SK-N-SH treated with all-trans-retinoic acid at 6 μM for 48 hours (cell line): Measurements from ENCODE around the gene TFDP3.

Experiments
- ARNTL ChIP-seq: fragments of 450-650 bp; formaldehyde crosslinking; IDR thresholded peaks from 2 replicates; pipeline ENCODE4 v1.5.0; 2020; ENCODE audit warnings: low read depth, mild to moderate bottlenecking, moderate library complexity, borderline replicate concordance
- CSDC2 ChIP-seq: fragments of 250-450 bp; sonication (Bioruptor Pico); IDR thresholded peaks from 2 replicates; pipeline ENCODE4 v1.5.0; 2020; ENCODE audit warnings: mild to moderate bottlenecking, moderate library complexity
- CSRNP3 ChIP-seq: fragments of 250-450 bp; sonication (Bioruptor Pico); IDR thresholded peaks from 2 replicates; pipeline ENCODE4 v1.5.1; 2021; ENCODE audit warnings: mild to moderate bottlenecking, moderate library complexity
- GLIS3 ChIP-seq: fragments of 250-450 bp; sonication (Bioruptor Pico); IDR thresholded peaks from 2 replicates; pipeline ENCODE4 v1.5.0; 2020; ENCODE audit warnings: mild to moderate bottlenecking, moderate library complexity
- PATZ1 ChIP-seq: fragments of 250-450 bp; sonication (Bioruptor Pico); IDR thresholded peaks from 2 replicates; pipeline ENCODE4 v1.8.0; 2020; ENCODE audit warnings: mild to moderate bottlenecking, moderate library complexity, borderline replicate concordance
- RARB ChIP-seq: fragments of 250-450 bp; sonication (Bioruptor Pico); IDR thresholded peaks from 2 replicates; pipeline ENCODE4 v1.8.0; 2021; ENCODE audit warnings: mild to moderate bottlenecking, moderate library complexity
- SNAI2 ChIP-seq: fragments of 250-450 bp; sonication (Bioruptor Pico); IDR thresholded peaks from 2 replicates; pipeline ENCODE4 v1.5.0; 2020; ENCODE audit warnings: mild to moderate bottlenecking, moderate library complexity
- TCF4 ChIP-seq: fragments of 250-450 bp; sonication (Bioruptor Pico); IDR thresholded peaks from 2 replicates; pipeline ENCODE4 v1.8.0; 2021; ENCODE audit warnings: mild to moderate bottlenecking, moderate library complexity, borderline replicate concordance
- ZFP3 ChIP-seq: fragments of 250-450 bp; sonication (Bioruptor Pico); IDR thresholded peaks from 2 replicates; pipeline ENCODE4 v1.5.0; 2020; ENCODE audit warnings: mild to moderate bottlenecking, moderate library complexity
- ZFP30 ChIP-seq: fragments of 450-650 bp; formaldehyde crosslinking; IDR thresholded peaks from 2 replicates; pipeline ENCODE4 v1.5.0; 2022; ENCODE audit warnings: mild to moderate bottlenecking, moderate library complexity
- ZNF70 ChIP-seq: fragments of 450-650 bp; formaldehyde crosslinking; IDR thresholded peaks from 2 replicates; pipeline ENCODE4 v1.5.0; 2020; ENCODE audit warnings: mild to moderate bottlenecking, moderate library complexity
- TF ChIP-seq, protein P1 (sequence below): fragments of 250-450 bp; sonication (Bioruptor Pico); IDR thresholded peaks from 2 replicates; pipeline ENCODE4 v1.5.1; 2020; ENCODE audit warnings: low read depth, mild to moderate bottlenecking, moderate library complexity

DNA sequence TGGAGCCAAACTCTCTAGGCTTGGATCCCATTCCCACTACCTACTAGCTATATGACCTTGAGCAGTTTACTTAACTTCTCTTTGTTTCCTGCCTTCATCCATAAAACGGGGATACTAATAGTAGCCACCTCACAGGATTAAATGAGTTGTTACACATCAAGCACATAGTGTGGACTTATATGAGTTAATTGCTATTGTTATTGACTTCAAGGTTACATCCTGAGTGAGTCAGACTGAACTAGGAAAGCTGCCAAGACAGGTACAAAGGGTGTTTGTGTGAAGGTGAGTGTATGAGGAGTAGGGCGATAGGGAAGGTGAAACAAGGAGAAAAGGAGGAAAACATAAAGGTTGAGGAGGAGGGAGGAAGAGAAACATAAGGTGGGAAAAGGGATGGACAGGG, 32.2 kb downstream of the TFDP3 start:
- no peak for TF ChIP-seq ZFP30
- TF ChIP-seq, protein P1, sequence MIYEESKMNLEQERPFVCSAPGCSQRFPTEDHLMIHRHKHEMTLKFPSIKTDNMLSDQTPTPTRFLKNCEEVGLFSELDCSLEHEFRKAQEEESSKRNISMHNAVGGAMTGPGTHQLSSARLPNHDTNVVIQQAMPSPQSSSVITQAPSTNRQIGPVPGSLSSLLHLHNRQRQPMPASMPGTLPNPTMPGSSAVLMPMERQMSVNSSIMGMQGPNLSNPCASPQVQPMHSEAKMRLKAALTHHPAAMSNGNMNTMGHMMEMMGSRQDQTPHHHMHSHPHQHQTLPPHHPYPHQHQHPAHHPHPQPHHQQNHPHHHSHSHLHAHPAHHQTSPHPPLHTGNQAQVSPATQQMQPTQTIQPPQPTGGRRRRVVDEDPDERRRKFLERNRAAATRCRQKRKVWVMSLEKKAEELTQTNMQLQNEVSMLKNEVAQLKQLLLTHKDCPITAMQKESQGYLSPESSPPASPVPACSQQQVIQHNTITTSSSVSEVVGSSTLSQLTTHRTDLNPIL (CRISPR knock-in tag): no peak
- no peak for TF ChIP-seq SNAI2 (CRISPR knock-in tag)
- TF ChIP-seq ZNF70 (CRISPR knock-in tag): no peak
- no peak for TF ChIP-seq PATZ1
- no peak for TF ChIP-seq RARB
- no peak for TF ChIP-seq GLIS3 (CRISPR knock-in tag)
- TF ChIP-seq TCF4 (CRISPR knock-in tag): no peak
- no peak for TF ChIP-seq ZFP3
- no peak for TF ChIP-seq ARNTL (CRISPR knock-in tag)
- TF ChIP-seq CSDC2 (CRISPR knock-in tag): no peak
- TF ChIP-seq CSRNP3 (CRISPR knock-in tag): no peak
